Measurements from ENCODE around the gene MT1M. TPM values are rescaled to one million over a fixed set of nuclear protein-coding genes. Genes with fewer than 3 reads are reported as not detected.
"Not testable (repeated sequence)": the region's sequence is repeated elsewhere in the genome, so short reads cannot be mapped to it uniquely, and the experiment has no call there.

The MT1M gene
- total RNA-seq (2022) (not detected in 2 replicates), Bru-seq, nascent RNA (not detected), BruChase-seq, experiment 1, labeled RNA remaining after a 6-hour chase (not detected), BruChase-seq, experiment 2, labeled RNA remaining after a 2-hour chase (not detected)
- long read RNA-seq, partial matches to known transcripts = 0 of 1 reads
- long read RNA-seq, other reads (novel, unspliced or antisense) = 1 of 1 reads

- DNase-seq = no peak
- peaks cover 10% of the 10 kb centered on the region for H3K4me1 Mint-ChIP-seq (ENCODE audit: low read depth, unreplicated experiment)
- H3K4me3 Mint-ChIP-seq (ENCODE audit: low read depth, unreplicated experiment) = peak within 1 kb of the TSS; percentile 68
- CTCF ChIA-PET = interaction anchor here (1.0 kb wide), 1 partner anchor 24 kb away, joined by 4 read pairs; the partner anchor contains the start of gene MT2A
- no TSS peak for BruUV-seq (replicated peaks)
- H3K36me3 Mint-ChIP-seq (ENCODE audit: insufficient read depth, unreplicated experiment) = peaks cover 7% of the 10 kb centered on the region
- TF ChIP-seq CTCF (IDR thresholded peaks at IDR 0.05; ENCODE audit: unreplicated experiment) = no peak
- no peak within 1 kb of the TSS for H3K27ac Mint-ChIP-seq (ENCODE audit: unreplicated experiment)
- no peaks in the 10 kb centered on the region for H3K9me3 Mint-ChIP-seq (ENCODE audit: low read depth, unreplicated experiment)
- intact Hi-C loops (cut with micrococcal nuclease; ENCODE audit: unreplicated experiment) = no loop called here
- peaks cover 79% of the 10 kb centered on the region for H3K27me3 Mint-ChIP-seq (ENCODE audit: unreplicated experiment)
Observed at GRCh38 chr16:56632156-56632847, at the start of gene MT1M. Gene MT1M (plus strand): TSS chr16:56632659. CDS start chr16:56632732, 73 bp downstream.

GRCh38 chr16:56582911-56583310 lies 49.5 kb upstream of the MT1M start:
- H3K4me1 Mint-ChIP-seq (ENCODE audit: low read depth, unreplicated experiment); DNase-seq; H3K27ac Mint-ChIP-seq (ENCODE audit: unreplicated experiment); BruUV-seq (replicated peaks); H3K36me3 Mint-ChIP-seq (ENCODE audit: insufficient read depth, unreplicated experiment); intact Hi-C loops (cut with micrococcal nuclease; ENCODE audit: unreplicated experiment); H3K9me3 Mint-ChIP-seq (ENCODE audit: low read depth, unreplicated experiment); H3K4me3 Mint-ChIP-seq (ENCODE audit: low read depth, unreplicated experiment): not testable (repeated sequence)
- CTCF ChIA-PET = interaction anchor here (1.3 kb wide), 1 partner anchor 21 kb away, joined by 4 read pairs; no protein-coding TSS in a partner anchor
- H3K27me3 Mint-ChIP-seq (ENCODE audit: unreplicated experiment) = peaks cover 79% of the 10 kb centered on the region

GRCh38 chr16:56583351-56584168 lies 48.9 kb upstream of the MT1M start:
- H3K4me1 Mint-ChIP-seq (ENCODE audit: low read depth, unreplicated experiment) = no peaks in the 10 kb centered on the region
- intact Hi-C loops (cut with micrococcal nuclease; ENCODE audit: unreplicated experiment) = no loop called here
- no peak overlapping the region for H3K27ac Mint-ChIP-seq (ENCODE audit: unreplicated experiment)
- no peak for DNase-seq
- peaks cover 86% of the 10 kb centered on the region for H3K27me3 Mint-ChIP-seq (ENCODE audit: unreplicated experiment)
- H3K4me3 Mint-ChIP-seq (ENCODE audit: low read depth, unreplicated experiment) = no peak overlapping the region
- CTCF ChIA-PET = no interaction called here
- BruUV-seq (replicated peaks) = no TSS peak
- no peaks in the 10 kb centered on the region for H3K36me3 Mint-ChIP-seq (ENCODE audit: insufficient read depth, unreplicated experiment)
- no peak for TF ChIP-seq CTCF (IDR thresholded peaks at IDR 0.05; ENCODE audit: unreplicated experiment)
- H3K9me3 Mint-ChIP-seq (ENCODE audit: low read depth, unreplicated experiment) = no peaks in the 10 kb centered on the region

- intact Hi-C loops (cut with micrococcal nuclease; ENCODE audit: unreplicated experiment) = no loop called here
- CTCF ChIA-PET = interaction anchor here (1.1 kb wide), 1 partner anchor 59 kb away, joined by 3 read pairs; no protein-coding TSS in a partner anchor
- no peaks in the 10 kb centered on the region for H3K36me3 Mint-ChIP-seq (ENCODE audit: insufficient read depth, unreplicated experiment)
- BruUV-seq (replicated peaks) = no TSS peak
- DNase-seq = no peak
- peaks cover 93% of the 10 kb centered on the region for H3K27me3 Mint-ChIP-seq (ENCODE audit: unreplicated experiment)
- H3K9me3 Mint-ChIP-seq (ENCODE audit: low read depth, unreplicated experiment) = no peaks in the 10 kb centered on the region
- no peak overlapping the region for H3K4me3 Mint-ChIP-seq (ENCODE audit: low read depth, unreplicated experiment)
- TF ChIP-seq CTCF (IDR thresholded peaks at IDR 0.05; ENCODE audit: unreplicated experiment) = no peak
- H3K27ac Mint-ChIP-seq (ENCODE audit: unreplicated experiment) = no peak overlapping the region
- H3K4me1 Mint-ChIP-seq (ENCODE audit: low read depth, unreplicated experiment) = no peaks in the 10 kb centered on the region
Observed at GRCh38 chr16:56584276-56584675, 48.2 kb upstream of the MT1M start.

All from Calu3 (cell line).